WTC11 (cell line): Measurements from ENCODE around the gene AP5Z1.

ENCODE experiments used
- AFF4 ChIP-seq: sonication (generic); formaldehyde crosslinking; IDR thresholded peaks from 2 replicates; pipeline ENCODE4 v1.8.1; 2023; ENCODE audit warnings: mild to moderate bottlenecking, missing genetic modification reagents, borderline replicate concordance
- CTCF ChIP-seq: fragments of 200-600 bp; IDR thresholded peaks from 2 replicates; pipeline ENCODE4 v1.8.0; 2022; ENCODE audit warnings: antibody characterized with exemption
- PREB ChIP-seq: sonication (generic); formaldehyde crosslinking; IDR thresholded peaks from 2 replicates; pipeline ENCODE4 v1.8.1; 2022; ENCODE audit warnings: mild to moderate bottlenecking, missing genetic modification reagents, moderate library complexity, borderline replicate concordance
- SMAD3 ChIP-seq: sonication (generic); formaldehyde crosslinking; IDR thresholded peaks from 2 replicates; pipeline ENCODE4 v1.8.0; 2022; ENCODE audit warnings: missing genetic modification reagents, mild to moderate bottlenecking, borderline replicate concordance
- TEAD4 ChIP-seq: sonication (generic); formaldehyde crosslinking; IDR thresholded peaks from 2 replicates; pipeline ENCODE4 v1.8.0; 2022; ENCODE audit warnings: mild to moderate bottlenecking, missing genetic modification reagents
- ZNF423 ChIP-seq: fragments of 250-450 bp; sonication (Bioruptor Pico); IDR thresholded peaks from 2 replicates; pipeline ENCODE4 v2.1.2; 2022; ENCODE audit warnings: mild to moderate bottlenecking, moderate library complexity
- ZSCAN18 ChIP-seq: fragments of 250-450 bp; sonication (Bioruptor Pico); IDR thresholded peaks from 2 replicates; pipeline ENCODE4 v2.1.2; 2022; ENCODE audit warnings: mild to moderate bottlenecking, moderate library complexity

- TF ChIP-seq ZSCAN18 (no peak), CTCF (no peak), ZNF423 (CRISPR knock-in tag) (no peak), PREB (CRISPR knock-in tag) (no peak), AFF4 (CRISPR knock-in tag) (no peak), SMAD3 (CRISPR knock-in tag) (no peak), TEAD4 (no peak)
Observed at GRCh38 chr7:4758791-4759190, 16.6 kb upstream of the AP5Z1 start.
